HL-60 (cell line): ENCODE results near the gene REXO2.

Source experiments
- DNase-seq, 2 experiments: peaks; one replicate each; pipeline ENCODE4 v3.0.0-alpha.2; 2010 to 2020; ENCODE audit warnings: low read depth in 1 of 2, low spot score in 1 of 2
- H3K27ac ChIP-seq: fragments of 250-450 bp; sonication (Bioruptor Pico); replicated peaks from 2 replicates; pipeline ENCODE4 v1.5.1; 2020; ENCODE audit warnings: mild to moderate bottlenecking, moderate library complexity
- H3K27me3 ChIP-seq: fragments of 250-450 bp; sonication (Bioruptor Pico); 2 replicates; pipeline ENCODE4 v1.5.1; 2021; ENCODE audit warnings: mild to moderate bottlenecking, moderate library complexity; ENCODE audit not compliant: insufficient read depth, poor library complexity, severe bottlenecking
- H3K4me3 ChIP-seq: replicated peaks from 2 replicates; pipeline ENCODE4 v1.5.1; 2011; ENCODE audit warnings: mild to moderate bottlenecking, control low read depth, low read length; ENCODE audit not compliant: insufficient read depth
- CTCF ChIP-seq: IDR thresholded peaks from one replicate; pipeline ENCODE4 v1.5.1; 2011; ENCODE audit warnings: low read length, control low read depth, inconsistent platforms; ENCODE audit not compliant: insufficient read depth
- GABPA ChIP-seq: IDR thresholded peaks from 2 replicates; pipeline ENCODE4 v1.6.1; 2012; ENCODE audit warnings: low read depth
- POLR2AphosphoS5 ChIP-seq: IDR thresholded peaks from 2 replicates; pipeline ENCODE4 v1.6.1; 2012; ENCODE audit warnings: low read depth
- SPI1 ChIP-seq: IDR thresholded peaks from 2 replicates; pipeline ENCODE4 v1.6.1; 2012; ENCODE audit warnings: low read depth, mild to moderate bottlenecking, borderline replicate concordance
- TF ChIP-seq, protein P1 (sequence below): IDR thresholded peaks from 2 replicates; pipeline ENCODE4 v1.6.1; 2012; ENCODE audit warnings: low read depth; ENCODE audit not compliant: insufficient replicate concordance

The REXO2 gene

GRCh38 chr11:114482114-114482513 lies 42.8 kb downstream of the REXO2 start:
- TF ChIP-seq CTCF, result no peak
- no peak for TF ChIP-seq POLR2AphosphoS5
- TF ChIP-seq, protein P1, sequence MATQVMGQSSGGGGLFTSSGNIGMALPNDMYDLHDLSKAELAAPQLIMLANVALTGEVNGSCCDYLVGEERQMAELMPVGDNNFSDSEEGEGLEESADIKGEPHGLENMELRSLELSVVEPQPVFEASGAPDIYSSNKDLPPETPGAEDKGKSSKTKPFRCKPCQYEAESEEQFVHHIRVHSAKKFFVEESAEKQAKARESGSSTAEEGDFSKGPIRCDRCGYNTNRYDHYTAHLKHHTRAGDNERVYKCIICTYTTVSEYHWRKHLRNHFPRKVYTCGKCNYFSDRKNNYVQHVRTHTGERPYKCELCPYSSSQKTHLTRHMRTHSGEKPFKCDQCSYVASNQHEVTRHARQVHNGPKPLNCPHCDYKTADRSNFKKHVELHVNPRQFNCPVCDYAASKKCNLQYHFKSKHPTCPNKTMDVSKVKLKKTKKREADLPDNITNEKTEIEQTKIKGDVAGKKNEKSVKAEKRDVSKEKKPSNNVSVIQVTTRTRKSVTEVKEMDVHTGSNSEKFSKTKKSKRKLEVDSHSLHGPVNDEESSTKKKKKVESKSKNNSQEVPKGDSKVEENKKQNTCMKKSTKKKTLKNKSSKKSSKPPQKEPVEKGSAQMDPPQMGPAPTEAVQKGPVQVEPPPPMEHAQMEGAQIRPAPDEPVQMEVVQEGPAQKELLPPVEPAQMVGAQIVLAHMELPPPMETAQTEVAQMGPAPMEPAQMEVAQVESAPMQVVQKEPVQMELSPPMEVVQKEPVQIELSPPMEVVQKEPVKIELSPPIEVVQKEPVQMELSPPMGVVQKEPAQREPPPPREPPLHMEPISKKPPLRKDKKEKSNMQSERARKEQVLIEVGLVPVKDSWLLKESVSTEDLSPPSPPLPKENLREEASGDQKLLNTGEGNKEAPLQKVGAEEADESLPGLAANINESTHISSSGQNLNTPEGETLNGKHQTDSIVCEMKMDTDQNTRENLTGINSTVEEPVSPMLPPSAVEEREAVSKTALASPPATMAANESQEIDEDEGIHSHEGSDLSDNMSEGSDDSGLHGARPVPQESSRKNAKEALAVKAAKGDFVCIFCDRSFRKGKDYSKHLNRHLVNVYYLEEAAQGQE, result no peak
- no peak for TF ChIP-seq SPI1
- no peak for TF ChIP-seq GABPA
- no peaks in the 10 kb centered on the region for H3K27me3 ChIP-seq
- no peak overlapping the region for H3K27ac ChIP-seq
- no peak overlapping the region for H3K4me3 ChIP-seq
- DNase-seq, result no peak

- TF ChIP-seq, protein P1, result no peak
- TF ChIP-seq GABPA (no peak), CTCF (no peak), SPI1 (no peak), POLR2AphosphoS5 (no peak)
- H3K27ac ChIP-seq, result no peak overlapping the region
- H3K4me3 ChIP-seq, result no peak overlapping the region
Observed at GRCh38 chr11:114483929-114484328, 44.7 kb downstream of the REXO2 start.

GRCh38 chr11:114496915-114497314 lies 57.6 kb downstream of the REXO2 start:
- no peak overlapping the region for H3K4me3 ChIP-seq
- no peak overlapping the region for H3K27ac ChIP-seq
- no peak for DNase-seq
- no peaks in the 10 kb centered on the region for H3K27me3 ChIP-seq
- TF ChIP-seq POLR2AphosphoS5, result no peak
- TF ChIP-seq CTCF, result no peak
- no peak for TF ChIP-seq SPI1
- TF ChIP-seq, protein P1, result no peak
- no peak for TF ChIP-seq GABPA

More at GRCh38 chr11:114483929-114484328, 44.7 kb downstream of the REXO2 start:
- no peak for DNase-seq
- H3K27me3 ChIP-seq, result no peaks in the 10 kb centered on the region
